IPS-NIHi7 (cell line): ENCODE measurements around the gene NAMPT.

ENCODE experiments used
- DNase-seq: peaks from one replicate; pipeline ENCODE4 v3.0.0; 2012; ENCODE audit warnings: mixed read lengths; ENCODE audit errors: extremely low spot score

The NAMPT gene

GRCh38 chr7:106273009-106273668, 11.6 kb downstream of the NAMPT start:
- no peak for DNase-seq

GRCh38 chr7:106270122-106270977, 14.4 kb downstream of the NAMPT start:
- DNase-seq: no peak

- DNase-seq: no peak
Observed at GRCh38 chr7:106269254-106269961, 15.4 kb downstream of the NAMPT start.

- DNase-seq: no peak
Observed at GRCh38 chr7:106265133-106265532, 19.6 kb downstream of the NAMPT start.

- no peak for DNase-seq
Observed at GRCh38 chr7:106262221-106262881, 22.4 kb downstream of the NAMPT start.

GRCh38 chr7:106260136-106260561, 24.6 kb downstream of the NAMPT start:
- no peak for DNase-seq

- no peak for DNase-seq
Observed at GRCh38 chr7:106258789-106259188, 26.0 kb downstream of the NAMPT start.

GRCh38 chr7:106257752-106258151, 27.0 kb downstream of the NAMPT start:
- no peak for DNase-seq

- DNase-seq: no peak
Observed at GRCh38 chr7:106256144-106256543, 28.6 kb downstream of the NAMPT start.

GRCh38 chr7:106255246-106255645, 29.5 kb downstream of the NAMPT start:
- no peak for DNase-seq

- no peak for DNase-seq
Observed at GRCh38 chr7:106254525-106255116, 30.2 kb downstream of the NAMPT start.

- DNase-seq: no peak
Observed at GRCh38 chr7:106252568-106252967, 32.2 kb downstream of the NAMPT start.

- no peak for DNase-seq
Observed at GRCh38 chr7:106249488-106249887, 35.3 kb downstream of the NAMPT start.

GRCh38 chr7:106248600-106248999, 36.2 kb downstream of the NAMPT start:
- DNase-seq: no peak

GRCh38 chr7:106247841-106248240, 36.9 kb downstream of the NAMPT start:
- no peak for DNase-seq

GRCh38 chr7:106246902-106247711, 37.7 kb downstream of the NAMPT start:
- DNase-seq: no peak

- no peak for DNase-seq
Observed at GRCh38 chr7:106243893-106244292, 40.9 kb downstream of the NAMPT start.

GRCh38 chr7:106239406-106239805, 45.4 kb downstream of the NAMPT start:
- no peak for DNase-seq

GRCh38 chr7:106238830-106239229, 46.0 kb downstream of the NAMPT start:
- DNase-seq: no peak

GRCh38 chr7:106236065-106236464, 48.7 kb downstream of the NAMPT start:
- DNase-seq: no peak

GRCh38 chr7:106234425-106234824, 50.4 kb downstream of the NAMPT start:
- no peak for DNase-seq
